ENCODE measurements around the gene TDRD7. TPM values are rescaled to one million over a fixed set of nuclear protein-coding genes. Genes with fewer than 3 reads are reported as not detected.

Gene TDRD7
- total RNA-seq, 1 donor from 2014 or later = 14.7 TPM

- ChIA-PET POLR2A (no interaction called here), CTCF (no interaction called here)
- ATAC-seq (ENCODE audit: low read depth) = no peak
- Mint-ChIP-seq H3K4me3 (no peak overlapping the region), H3K36me3 (ENCODE audit: low read depth) (no peaks in the 10 kb centered on the region), H3K27ac (no peak overlapping the region), H3K27me3 (no peaks in the 10 kb centered on the region), H3K4me1 (no peaks in the 10 kb centered on the region), H3K9me3 (no peaks in the 10 kb centered on the region)
- DNase-seq = no peak
- intact Hi-C loops (cut with micrococcal nuclease) = no loop called here
- no peak for TF ChIP-seq CTCF (IDR thresholded peaks at IDR 0.05)
These were observed 123.9 kb downstream of the TDRD7 start for GRCh38 chr9:97535771-97536170.

- Mint-ChIP-seq H3K4me3 (no peak overlapping the region), H3K27me3 (no peaks in the 10 kb centered on the region), H3K36me3 (ENCODE audit: low read depth) (no peaks in the 10 kb centered on the region), H3K4me1 (no peaks in the 10 kb centered on the region), H3K27ac (no peak overlapping the region), H3K9me3 (no peaks in the 10 kb centered on the region)
- POLR2A ChIA-PET = no interaction called here
- no peak for TF ChIP-seq CTCF (IDR thresholded peaks at IDR 0.05)
- ATAC-seq (ENCODE audit: low read depth) (no peak), DNase-seq (no peak)
- CTCF ChIA-PET = no interaction called here
- intact Hi-C loops (cut with micrococcal nuclease) = no loop called here
These were observed 124.6 kb downstream of the TDRD7 start for GRCh38 chr9:97536480-97536879.

DNA sequence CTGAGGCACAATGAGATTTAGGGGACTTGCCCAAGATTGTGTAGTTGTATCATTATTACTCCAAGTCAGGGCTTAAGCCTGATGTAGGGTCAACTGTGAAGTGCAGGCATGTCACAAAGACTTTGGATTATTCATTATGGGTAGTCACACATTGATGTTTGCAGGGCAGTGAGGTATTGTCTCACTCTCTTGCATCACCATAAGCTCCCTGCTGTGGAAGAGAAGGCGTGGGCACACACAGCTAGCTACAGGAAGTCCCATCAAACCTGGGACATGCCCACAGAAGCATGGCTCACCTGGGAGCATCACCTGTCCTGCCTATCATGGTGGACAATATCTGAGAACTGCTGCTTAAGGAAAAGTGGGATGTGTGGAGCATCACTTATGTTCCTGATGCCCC lies 131.7 kb downstream of the TDRD7 start:
- no peaks in the 10 kb centered on the region for H3K36me3 Mint-ChIP-seq (ENCODE audit: low read depth)
- ChIA-PET CTCF (no interaction called here), POLR2A (no interaction called here)
- ATAC-seq (ENCODE audit: low read depth) (no peak), DNase-seq (no peak)
- intact Hi-C loops (cut with micrococcal nuclease) = no loop called here
- no peaks in the 10 kb centered on the region for H3K4me1 Mint-ChIP-seq
- H3K27ac Mint-ChIP-seq = no peak overlapping the region
- H3K4me3 Mint-ChIP-seq = no peak overlapping the region
- TF ChIP-seq CTCF (IDR thresholded peaks at IDR 0.05) = no peak
- no peaks in the 10 kb centered on the region for H3K27me3 Mint-ChIP-seq
- H3K9me3 Mint-ChIP-seq = no peaks in the 10 kb centered on the region

DNA sequence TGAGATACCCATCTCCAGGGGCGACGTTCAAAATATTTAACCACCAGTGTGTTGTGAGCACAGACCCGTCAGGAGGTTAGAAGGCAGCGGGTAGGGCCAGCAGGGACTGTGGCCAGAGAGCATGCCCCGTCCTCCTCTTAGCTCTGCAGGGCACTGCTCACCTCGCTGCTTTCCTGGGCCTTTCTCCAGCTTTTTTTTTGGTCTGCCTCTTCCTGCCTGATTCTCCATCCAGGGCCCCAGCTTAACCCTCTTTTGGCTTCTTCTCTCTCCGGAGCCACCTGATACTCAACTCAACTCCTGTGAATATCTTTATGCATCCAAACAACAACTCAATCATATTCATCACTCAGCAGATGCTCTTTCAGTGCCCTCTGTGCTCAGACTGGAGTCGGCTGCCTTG lies 133.6 kb downstream of the TDRD7 start:
- H3K27me3 Mint-ChIP-seq = no peaks in the 10 kb centered on the region
- H3K27ac Mint-ChIP-seq = no peak overlapping the region
- no peak for TF ChIP-seq CTCF (IDR thresholded peaks at IDR 0.05)
- DNase-seq (no peak), ATAC-seq (ENCODE audit: low read depth) (no peak)
- POLR2A ChIA-PET = no interaction called here
- CTCF ChIA-PET = no interaction called here
- no peak overlapping the region for H3K4me3 Mint-ChIP-seq
- H3K9me3 Mint-ChIP-seq = no peaks in the 10 kb centered on the region
- H3K4me1 Mint-ChIP-seq = no peaks in the 10 kb centered on the region
- H3K36me3 Mint-ChIP-seq (ENCODE audit: low read depth) = no peaks in the 10 kb centered on the region
- intact Hi-C loops (cut with micrococcal nuclease) = no loop called here

Other genes with a start within 250 kb of the TDRD7 start
- gene CCDC180, start 104.4 kb upstream of the TDRD7 start, total RNA-seq = 4.0 and 4.5 TPM in 2 replicates
- gene TMOD1, start 89.6 kb downstream of the TDRD7 start, total RNA-seq = 1.2 and 1.9 TPM in 2 replicates
- 18.0 and 21.6 TPM in 2 replicates for gene TSTD2, start 221.3 kb downstream of the TDRD7 start, total RNA-seq
- gene NCBP1, start 221.7 kb downstream of the TDRD7 start, total RNA-seq = 31.3 and 36.3 TPM in 2 replicates